Loucy (cell line): ENCODE data around the gene ABTB2.

Experiments used
- H2AFZ ChIP-seq: fragments of 200-600 bp; sonication (generic); 2 replicates; pipeline ENCODE4 v1.6.0; 2016; ENCODE audit warnings: antibody characterized with exemption, mild to moderate bottlenecking, low read length, moderate library complexity
- H3F3A ChIP-seq: fragments of 200-600 bp; 2 replicates; pipeline ENCODE4 v1.6.0; 2016; ENCODE audit warnings: antibody characterized with exemption, low read depth, mild to moderate bottlenecking
- H3K27me3 ChIP-seq: fragments of 200-600 bp; sonication (generic); 2 replicates; pipeline ENCODE4 v1.6.1; 2014; ENCODE audit warnings: low read length, mild to moderate bottlenecking; ENCODE audit not compliant: insufficient read depth, poor library complexity, severe bottlenecking
- H3K36me3 ChIP-seq: fragments of 200-600 bp; sonication (generic); 2 replicates; pipeline ENCODE4 v1.6.1; 2016; ENCODE audit warnings: low read length; ENCODE audit not compliant: insufficient read depth
- H3K4me1 ChIP-seq: fragments of 200-600 bp; sonication (generic); 2 replicates; pipeline ENCODE4 v1.5.1; 2014; ENCODE audit warnings: low read length, mild to moderate bottlenecking; ENCODE audit not compliant: insufficient read depth, poor library complexity, severe bottlenecking
- H3K4me2 ChIP-seq: fragments of 200-600 bp; sonication (generic); 2 replicates; pipeline ENCODE4 v1.6.0; 2014; ENCODE audit warnings: antibody characterized with exemption, low read length, low read depth, mild to moderate bottlenecking; ENCODE audit not compliant: poor library complexity, severe bottlenecking
- H3K4me3 ChIP-seq: fragments of 200-600 bp; sonication (generic); 2 replicates; pipeline ENCODE4 v1.5.1; 2014; ENCODE audit warnings: low read length, mild to moderate bottlenecking, mixed read lengths; ENCODE audit not compliant: poor library complexity, severe bottlenecking
- H3K79me2 ChIP-seq: fragments of 200-600 bp; sonication (generic); 2 replicates; pipeline ENCODE4 v1.6.1; 2014; ENCODE audit warnings: low read length; ENCODE audit not compliant: insufficient read depth
- H3K9ac ChIP-seq: fragments of 200-600 bp; sonication (generic); 2 replicates; pipeline ENCODE4 v1.6.0; 2014; ENCODE audit warnings: mild to moderate bottlenecking, low read depth, low read length, moderate library complexity; ENCODE audit not compliant: poor library complexity, severe bottlenecking
- H3K9me2 ChIP-seq: fragments of 200-600 bp; sonication (generic); replicated peaks from 2 replicates; pipeline ENCODE4 v1.6.1; 2016; ENCODE audit warnings: low read depth, low read length, mixed read lengths
- H3K9me3 ChIP-seq: fragments of 200-600 bp; sonication (generic); 2 replicates; pipeline ENCODE4 v1.6.1; 2014; ENCODE audit warnings: mild to moderate bottlenecking, antibody characterized with exemption, low read length, low read depth; ENCODE audit not compliant: insufficient read depth
- H4K20me1 ChIP-seq: fragments of 200-600 bp; sonication (generic); 2 replicates; pipeline ENCODE4 v1.6.0; 2014; ENCODE audit warnings: antibody characterized with exemption, low read length, mild to moderate bottlenecking; ENCODE audit not compliant: insufficient read depth, poor library complexity, severe bottlenecking
- CTCF ChIP-seq: fragments of 200-600 bp; sonication (generic); conservative IDR thresholded peaks from 2 replicates; pipeline ENCODE4 v1.5.1; 2014; ENCODE audit warnings: mild to moderate bottlenecking, antibody characterized with exemption, low read length
- EZH2phosphoT487 ChIP-seq: fragments of 200-600 bp; IDR thresholded peaks from 2 replicates; pipeline ENCODE4 v1.6.1; 2018; ENCODE audit warnings: antibody characterized with exemption, mild to moderate bottlenecking, moderate library complexity, borderline replicate concordance

Gene ABTB2

GRCh38 chr11:34194576-34195335 is 163.1 kb downstream of the ABTB2 start:
- Histone ChIP-seq H3K79me2 (no peaks in the 10 kb centered on the region), H3K4me2 (no peak overlapping the region), H3F3A (no peaks in the 10 kb centered on the region), H3K9me3 (no peaks in the 10 kb centered on the region), H3K27me3 (no peaks in the 10 kb centered on the region), H4K20me1 (no peaks in the 10 kb centered on the region), H3K4me1 (peaks cover 35% of the 10 kb centered on the region), H3K4me3 (no peak overlapping the region), H3K9ac (no peak overlapping the region), H2AFZ (no peak overlapping the region), H3K9me2 (no peaks in the 10 kb centered on the region), H3K36me3 (no peaks in the 10 kb centered on the region)
- no peak for TF ChIP-seq EZH2phosphoT487
- no peak for TF ChIP-seq CTCF

DNA sequence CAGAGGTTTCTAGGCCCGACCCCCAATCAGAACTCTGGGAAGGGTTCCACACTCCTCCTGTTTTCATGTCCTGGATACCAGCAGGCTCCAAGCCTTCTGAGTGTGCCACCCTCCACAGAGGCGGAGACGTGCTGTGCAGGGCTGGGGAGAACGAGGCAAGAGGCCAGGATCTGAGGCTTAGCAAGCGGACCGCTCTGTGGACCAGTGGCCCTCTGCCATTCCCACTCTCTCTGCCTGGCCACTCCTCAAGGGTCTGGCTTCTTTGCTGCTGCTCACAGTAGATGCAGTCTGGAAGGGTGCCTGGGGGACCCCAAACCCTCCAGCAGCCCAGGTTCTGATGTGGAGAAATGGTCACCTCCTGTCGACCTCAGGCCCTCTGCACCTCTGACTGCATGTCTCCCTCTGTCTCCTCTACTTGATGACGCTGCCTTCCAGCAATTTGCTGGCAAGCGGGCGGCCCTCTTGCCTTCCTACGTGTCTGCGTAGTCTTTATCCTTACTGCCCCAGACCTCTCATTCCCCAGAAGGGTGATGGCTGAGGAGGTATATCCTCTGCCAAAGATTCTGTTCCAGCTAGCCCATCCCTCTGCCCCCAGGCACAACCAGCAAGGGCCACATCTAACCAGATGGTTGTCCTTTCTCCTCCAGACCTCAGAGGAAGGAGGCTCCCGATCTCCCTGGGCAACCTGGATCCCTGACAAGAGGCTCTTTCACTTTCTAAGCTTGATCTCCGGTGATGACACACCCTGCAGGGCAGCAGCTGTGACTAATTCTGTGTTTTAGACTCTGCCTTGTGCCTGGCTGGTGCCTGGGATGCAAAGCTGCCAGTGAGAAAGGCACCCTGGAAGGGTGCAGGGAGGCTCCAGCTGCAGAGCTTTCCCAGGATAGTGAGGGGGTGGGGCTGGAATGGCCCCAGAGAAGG is 165.1 kb downstream of the ABTB2 start:
- Histone ChIP-seq H3K36me3 (no peaks in the 10 kb centered on the region), H3K27me3 (no peaks in the 10 kb centered on the region), H3K9me2 (no peaks in the 10 kb centered on the region), H3K4me1 (peaks cover 15% of the 10 kb centered on the region), H3F3A (no peaks in the 10 kb centered on the region), H3K4me3 (no peak overlapping the region), H4K20me1 (no peaks in the 10 kb centered on the region), H3K9me3 (no peaks in the 10 kb centered on the region), H2AFZ (no peak overlapping the region), H3K79me2 (no peaks in the 10 kb centered on the region), H3K4me2 (no peak overlapping the region), H3K9ac (no peak overlapping the region)
- TF ChIP-seq EZH2phosphoT487, result no peak
- no peak for TF ChIP-seq CTCF

GRCh38 chr11:34191578-34191977 is 166.2 kb downstream of the ABTB2 start:
- no peaks in the 10 kb centered on the region for H3K79me2 ChIP-seq
- H4K20me1 ChIP-seq, result no peaks in the 10 kb centered on the region
- H3K9ac ChIP-seq, result no peak overlapping the region
- peaks cover 9% of the 10 kb centered on the region for H3K4me1 ChIP-seq
- H3K27me3 ChIP-seq, result no peaks in the 10 kb centered on the region
- H3K4me2 ChIP-seq, result peak overlapping the region; percentile 9
- H3K36me3 ChIP-seq, result no peaks in the 10 kb centered on the region
- H3F3A ChIP-seq, result no peaks in the 10 kb centered on the region
- H3K9me2 ChIP-seq, result no peaks in the 10 kb centered on the region
- no peaks in the 10 kb centered on the region for H3K9me3 ChIP-seq
- no peak overlapping the region for H3K4me3 ChIP-seq
- TF ChIP-seq CTCF (no peak), EZH2phosphoT487 (no peak)
- H2AFZ ChIP-seq, result peak overlapping the region; percentile 32; the same call in 1 of the 2 replicates
